Mammary epithelial cell (primary cell): Measurements from ENCODE around the gene MKRN3.

ENCODE experiments used
- EZH2 ChIP-seq: IDR thresholded peaks from 2 replicates; pipeline ENCODE4 v1.6.1; 2012; ENCODE audit warnings: low read length, inconsistent platforms, borderline replicate concordance
- TF ChIP-seq, protein P1 (sequence below), 2 donors: IDR thresholded peaks in 1 of 2; conservative IDR thresholded peaks in 1 of 2; 2 replicates each; pipeline ENCODE4 v1.5.1; 2011 to 2012; ENCODE audit warnings: inconsistent platforms in 2 of 2, low read length in 2 of 2, mild to moderate bottlenecking in 2 of 2, control low read depth in 1 of 2, low read depth in 1 of 2; ENCODE audit not compliant: insufficient read depth in 1 of 2; ENCODE audit errors: extremely low read depth in 1 of 2

DNA sequence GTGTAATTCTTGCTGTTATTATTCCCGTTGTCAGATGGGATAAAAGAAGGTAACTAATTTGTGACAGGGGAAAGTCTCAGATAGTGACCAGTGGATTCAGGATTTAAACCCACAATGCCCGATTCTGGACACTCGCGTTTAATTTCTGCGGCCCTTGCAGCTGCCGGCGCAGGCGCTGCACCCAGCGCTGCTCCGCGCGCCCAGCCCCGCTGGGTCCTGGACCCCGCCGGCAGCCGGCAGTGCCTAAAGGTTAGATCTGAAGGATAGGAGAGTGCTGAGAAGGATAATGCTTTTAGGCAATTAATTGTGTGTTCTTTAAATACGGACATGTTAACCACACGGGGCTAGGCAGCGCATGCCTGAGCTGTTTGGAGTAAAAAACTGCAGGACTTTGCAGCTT, 3.6 kb upstream of the MKRN3 start:
- TF ChIP-seq, protein P1, sequence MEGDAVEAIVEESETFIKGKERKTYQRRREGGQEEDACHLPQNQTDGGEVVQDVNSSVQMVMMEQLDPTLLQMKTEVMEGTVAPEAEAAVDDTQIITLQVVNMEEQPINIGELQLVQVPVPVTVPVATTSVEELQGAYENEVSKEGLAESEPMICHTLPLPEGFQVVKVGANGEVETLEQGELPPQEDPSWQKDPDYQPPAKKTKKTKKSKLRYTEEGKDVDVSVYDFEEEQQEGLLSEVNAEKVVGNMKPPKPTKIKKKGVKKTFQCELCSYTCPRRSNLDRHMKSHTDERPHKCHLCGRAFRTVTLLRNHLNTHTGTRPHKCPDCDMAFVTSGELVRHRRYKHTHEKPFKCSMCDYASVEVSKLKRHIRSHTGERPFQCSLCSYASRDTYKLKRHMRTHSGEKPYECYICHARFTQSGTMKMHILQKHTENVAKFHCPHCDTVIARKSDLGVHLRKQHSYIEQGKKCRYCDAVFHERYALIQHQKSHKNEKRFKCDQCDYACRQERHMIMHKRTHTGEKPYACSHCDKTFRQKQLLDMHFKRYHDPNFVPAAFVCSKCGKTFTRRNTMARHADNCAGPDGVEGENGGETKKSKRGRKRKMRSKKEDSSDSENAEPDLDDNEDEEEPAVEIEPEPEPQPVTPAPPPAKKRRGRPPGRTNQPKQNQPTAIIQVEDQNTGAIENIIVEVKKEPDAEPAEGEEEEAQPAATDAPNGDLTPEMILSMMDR (conservative IDR thresholded peaks at IDR 0.05 in 1 of 2, IDR thresholded peaks at IDR 0.05 in 1 of 2; ENCODE audit: extremely low read depth in 1 of 2, insufficient read depth in 1 of 2, low read depth in 1 of 2, low read length in 2 of 2) = no peak
- TF ChIP-seq EZH2 = no peak
